GM12864 (cell line): ENCODE measurements around the gene TEX38.

Experiments
- DNase-seq: peaks from one replicate; pipeline ENCODE4 v3.0.0-alpha.2; 2011; ENCODE audit warnings: low read depth
- H3K4me3 ChIP-seq: 2 replicates; pipeline ENCODE4 v1.5.1; 2011; ENCODE audit warnings: mild to moderate bottlenecking, low read depth, low read length, control low read depth
- TF ChIP-seq, protein P1 (sequence below): IDR thresholded peaks from 2 replicates; pipeline ENCODE4 v1.5.1; 2011; ENCODE audit warnings: low read depth, mild to moderate bottlenecking, moderate library complexity, low read length, control low read depth, inconsistent platforms; ENCODE audit errors: missing control alignments

The TEX38 gene

DNA sequence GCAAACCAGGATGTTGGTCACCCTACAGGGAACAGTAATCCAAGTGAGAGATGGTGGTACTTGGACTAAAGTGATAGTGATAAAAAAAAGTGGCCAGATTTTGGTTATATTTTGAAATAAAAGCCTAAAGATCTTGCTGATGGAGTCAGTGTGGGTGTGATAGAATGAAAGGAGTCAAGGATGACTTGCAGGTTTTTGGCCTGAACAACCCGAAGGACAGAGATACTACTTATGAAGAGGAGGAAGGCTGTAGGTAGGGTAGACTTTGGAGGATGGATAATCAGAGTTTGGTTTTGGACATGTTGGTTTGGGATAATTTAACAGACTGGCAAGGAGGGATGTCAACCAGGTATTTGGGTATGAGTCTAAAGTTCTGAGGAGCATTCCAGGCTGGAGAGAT is 1.5 kb upstream of the TEX38 start:
- DNase-seq, result no peak
- TF ChIP-seq, protein P1, sequence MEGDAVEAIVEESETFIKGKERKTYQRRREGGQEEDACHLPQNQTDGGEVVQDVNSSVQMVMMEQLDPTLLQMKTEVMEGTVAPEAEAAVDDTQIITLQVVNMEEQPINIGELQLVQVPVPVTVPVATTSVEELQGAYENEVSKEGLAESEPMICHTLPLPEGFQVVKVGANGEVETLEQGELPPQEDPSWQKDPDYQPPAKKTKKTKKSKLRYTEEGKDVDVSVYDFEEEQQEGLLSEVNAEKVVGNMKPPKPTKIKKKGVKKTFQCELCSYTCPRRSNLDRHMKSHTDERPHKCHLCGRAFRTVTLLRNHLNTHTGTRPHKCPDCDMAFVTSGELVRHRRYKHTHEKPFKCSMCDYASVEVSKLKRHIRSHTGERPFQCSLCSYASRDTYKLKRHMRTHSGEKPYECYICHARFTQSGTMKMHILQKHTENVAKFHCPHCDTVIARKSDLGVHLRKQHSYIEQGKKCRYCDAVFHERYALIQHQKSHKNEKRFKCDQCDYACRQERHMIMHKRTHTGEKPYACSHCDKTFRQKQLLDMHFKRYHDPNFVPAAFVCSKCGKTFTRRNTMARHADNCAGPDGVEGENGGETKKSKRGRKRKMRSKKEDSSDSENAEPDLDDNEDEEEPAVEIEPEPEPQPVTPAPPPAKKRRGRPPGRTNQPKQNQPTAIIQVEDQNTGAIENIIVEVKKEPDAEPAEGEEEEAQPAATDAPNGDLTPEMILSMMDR, result no peak
- no peak overlapping the region for H3K4me3 ChIP-seq

DNA sequence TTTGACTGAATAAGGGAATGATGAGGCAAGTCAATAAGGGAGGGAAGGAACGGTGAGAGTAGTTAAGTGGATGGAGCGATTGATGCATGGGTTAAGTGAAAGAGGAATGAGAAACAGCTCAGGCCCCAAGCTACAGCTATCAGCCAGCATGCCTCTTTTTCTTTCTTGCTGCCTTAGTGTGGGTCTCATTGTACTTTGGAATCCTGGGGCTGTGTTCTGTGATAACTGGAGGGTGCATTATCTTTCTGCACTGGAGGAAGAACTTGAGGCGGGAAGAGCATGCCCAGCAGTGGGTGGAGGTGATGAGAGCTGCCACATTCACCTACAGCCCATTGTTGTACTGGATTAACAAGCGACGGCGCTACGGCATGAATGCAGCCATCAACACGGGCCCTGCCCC is 1.0 kb downstream of the TEX38 start:
- TF ChIP-seq, protein P1, result no peak
- no peak for DNase-seq
- H3K4me3 ChIP-seq, result no peak overlapping the region

DNA sequence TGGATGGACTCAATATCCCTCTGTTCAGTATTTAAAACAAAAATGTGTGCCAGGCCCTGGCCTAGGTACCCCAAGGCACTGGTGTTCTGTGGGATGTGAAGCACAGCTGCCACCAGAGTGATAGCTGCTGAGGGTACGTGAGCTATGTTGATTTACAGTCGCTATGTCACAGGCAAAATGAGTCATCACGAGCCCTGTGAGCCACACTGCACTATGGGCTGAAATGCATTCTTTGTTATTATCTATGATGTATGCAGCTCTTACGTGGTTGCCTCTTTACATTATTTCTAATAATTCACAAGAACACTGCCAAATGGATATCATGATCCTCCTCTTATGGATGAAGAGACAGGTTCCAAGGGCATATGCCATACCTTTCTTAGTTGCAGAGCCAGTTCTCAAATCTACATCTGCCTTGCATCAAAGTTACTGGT is 2.1 kb downstream of the TEX38 start:
- no peak overlapping the region for H3K4me3 ChIP-seq
- no peak for DNase-seq
- TF ChIP-seq, protein P1, result no peak

DNA sequence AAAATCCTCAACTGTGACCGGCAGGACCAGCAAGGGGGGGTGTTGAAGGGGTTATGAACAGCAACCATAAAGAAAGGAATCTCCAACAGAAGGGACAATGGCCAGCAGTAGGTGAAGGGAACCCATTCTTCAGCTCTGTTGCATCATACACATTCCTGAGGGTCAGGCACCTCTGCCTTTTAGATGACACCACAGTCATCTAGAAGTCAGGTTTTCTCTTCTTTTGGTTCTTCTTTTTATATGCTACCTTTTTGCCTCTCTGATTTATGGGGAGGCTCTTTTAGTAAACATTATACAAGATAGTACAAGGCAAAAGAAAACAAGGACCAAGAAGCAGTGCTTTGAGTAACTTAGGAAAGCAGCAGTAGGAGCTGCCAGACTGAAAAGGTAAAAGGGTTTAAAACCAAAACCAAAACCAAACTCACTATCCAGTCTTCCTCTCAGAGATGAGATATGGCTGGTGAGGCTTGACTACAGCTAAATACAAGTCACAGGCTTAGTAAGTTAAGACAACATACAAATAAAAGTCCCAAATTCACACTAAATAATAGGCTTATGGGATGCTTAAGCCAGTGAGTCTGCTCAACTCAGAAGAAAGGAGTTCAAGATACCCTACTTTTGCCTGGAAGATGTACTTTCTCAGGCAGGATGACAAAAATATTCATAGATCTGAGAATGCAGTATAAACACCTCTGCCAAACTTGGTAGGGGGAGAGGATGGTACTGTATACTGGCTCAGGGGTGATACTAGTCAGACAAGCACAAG is 4.1 kb downstream of the TEX38 start:
- TF ChIP-seq, protein P1, result no peak
- DNase-seq, result no peak
- no peak overlapping the region for H3K4me3 ChIP-seq

DNA sequence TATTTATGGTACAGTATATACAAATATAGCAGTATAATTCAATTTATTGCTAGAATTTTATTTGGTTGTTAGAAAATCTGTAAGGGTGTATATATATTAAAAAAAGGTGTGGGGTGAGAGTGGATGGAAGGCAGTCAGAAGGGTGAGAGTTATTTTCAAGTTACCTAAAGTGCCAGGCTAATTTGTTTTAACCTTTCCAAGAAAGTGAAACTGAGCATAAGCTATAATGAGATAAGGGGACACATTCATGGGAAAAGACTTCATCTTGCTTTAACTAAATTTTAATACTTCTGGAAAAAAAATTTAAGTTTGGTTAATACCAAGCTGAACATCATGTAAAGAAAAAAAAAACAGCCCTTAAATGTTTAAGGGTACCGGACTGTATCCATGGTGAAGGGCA is 4.9 kb downstream of the TEX38 start:
- DNase-seq, result no peak
- TF ChIP-seq, protein P1, result no peak
- H3K4me3 ChIP-seq, result no peak overlapping the region

DNA sequence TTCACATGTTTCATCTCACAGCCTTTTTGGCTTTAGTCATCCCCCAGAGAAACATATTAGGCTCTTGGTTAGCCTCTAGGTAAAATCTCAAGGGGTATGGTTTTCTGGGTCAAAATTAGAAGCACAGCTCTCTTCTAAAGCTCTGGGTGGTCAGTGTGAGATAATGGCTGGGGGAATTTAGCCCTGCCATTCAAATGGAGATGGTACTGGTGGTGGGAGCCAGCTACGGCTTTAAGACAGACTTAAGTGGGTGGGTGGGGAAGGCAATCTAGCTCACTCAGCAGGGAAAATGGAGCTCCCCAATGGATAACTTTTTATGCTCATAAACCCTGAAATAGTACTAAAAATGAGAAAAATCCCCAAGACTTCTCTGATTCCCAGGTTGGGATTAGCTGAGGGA is 5.7 kb downstream of the TEX38 start:
- TF ChIP-seq, protein P1, result no peak
- no peak for DNase-seq
- H3K4me3 ChIP-seq, result no peak overlapping the region
